MM.1S (cell line): ENCODE measurements around the gene PTPRJ.

Experiments
- DNase-seq: peaks from one replicate; pipeline ENCODE4 v3.0.0-alpha.2; 2015
- H2AFZ ChIP-seq: fragments of 300-600 bp; sonication (generic); 2 replicates; pipeline ENCODE4 v1.6.0; 2016; ENCODE audit warnings: antibody characterized with exemption, low read length
- H3F3A ChIP-seq: fragments of 300-600 bp; sonication (generic); 2 replicates; pipeline ENCODE4 v1.6.1; 2016; ENCODE audit warnings: mild to moderate bottlenecking, antibody characterized with exemption, low read length, moderate library complexity, mixed read lengths; ENCODE audit not compliant: insufficient read depth
- H3K27ac ChIP-seq: fragments of 300-600 bp; sonication (generic); 2 replicates; pipeline ENCODE4 v1.5.1; 2016; ENCODE audit warnings: mild to moderate bottlenecking, low read length
- H3K27me3 ChIP-seq: fragments of 300-600 bp; sonication (generic); replicated peaks from 2 replicates; pipeline ENCODE4 v1.6.0; 2016; ENCODE audit warnings: low read length; ENCODE audit not compliant: insufficient read depth
- H3K36me3 ChIP-seq: fragments of 300-600 bp; sonication (generic); replicated peaks from 2 replicates; pipeline ENCODE4 v1.6.1; 2016; ENCODE audit warnings: mild to moderate bottlenecking, low read length, mixed read lengths; ENCODE audit not compliant: insufficient read depth
- H3K4me1 ChIP-seq: fragments of 300-600 bp; sonication (generic); 2 replicates; pipeline ENCODE4 v1.6.1; 2016; ENCODE audit warnings: low read length, mixed read lengths
- H3K4me2 ChIP-seq: fragments of 300-600 bp; sonication (generic); 2 replicates; pipeline ENCODE4 v1.6.0; 2016; ENCODE audit warnings: low read depth, low read length
- H3K4me3 ChIP-seq: fragments of 300-600 bp; sonication (generic); 2 replicates; pipeline ENCODE4 v1.5.1; 2016; ENCODE audit warnings: low read length, mixed read lengths
- H3K79me2 ChIP-seq: fragments of 300-600 bp; sonication (generic); 2 replicates; pipeline ENCODE4 v1.6.1; 2016; ENCODE audit warnings: mixed run types, low read length, mixed read lengths
- H3K9ac ChIP-seq: fragments of 300-600 bp; sonication (generic); 2 replicates; pipeline ENCODE4 v1.6.1; 2016; ENCODE audit warnings: low read length, mixed read lengths
- H3K9me2 ChIP-seq: fragments of 300-600 bp; sonication (generic); replicated peaks from 2 replicates; pipeline ENCODE4 v1.6.1; 2016; ENCODE audit warnings: mild to moderate bottlenecking, low read length, mixed read lengths; ENCODE audit not compliant: insufficient read depth
- H3K9me3 ChIP-seq: fragments of 300-600 bp; sonication (generic); replicated peaks from 2 replicates; pipeline ENCODE4 v1.6.1; 2016; ENCODE audit warnings: mild to moderate bottlenecking, low read length, mixed read lengths; ENCODE audit not compliant: insufficient read depth
- H4K20me1 ChIP-seq: fragments of 300-600 bp; sonication (generic); 2 replicates; pipeline ENCODE4 v1.6.1; 2016; ENCODE audit warnings: mild to moderate bottlenecking, low read length, moderate library complexity, mixed read lengths; ENCODE audit not compliant: insufficient read depth
- CTCF ChIP-seq: fragments of 300-600 bp; sonication (generic); IDR thresholded peaks from 2 replicates; pipeline ENCODE4 v1.5.1; 2016; ENCODE audit warnings: antibody characterized with exemption, low read length, mixed read lengths
- EZH2 ChIP-seq: fragments of 300-600 bp; sonication (generic); optimal IDR thresholded peaks from 2 replicates; pipeline ENCODE3; 2017; ENCODE audit warnings: low read depth, mild to moderate bottlenecking, antibody characterized with exemption, low read length, mixed read lengths
- EZH2phosphoT487 ChIP-seq: fragments of 300-600 bp; sonication (generic); IDR thresholded peaks from 2 replicates; pipeline ENCODE4 v1.6.1; 2018; ENCODE audit warnings: antibody characterized with exemption, low read length

PTPRJ gene

GRCh38 chr11:48193876-48194275 is 213.5 kb downstream of the PTPRJ start:
- Histone ChIP-seq H3F3A (no peaks in the 10 kb centered on the region), H3K4me1 (no peaks in the 10 kb centered on the region), H3K9me2 (no peaks in the 10 kb centered on the region), H3K9me3 (no peaks in the 10 kb centered on the region), H3K79me2 (no peaks in the 10 kb centered on the region), H2AFZ (no peak overlapping the region), H3K27ac (no peak overlapping the region), H3K9ac (no peak overlapping the region), H4K20me1 (no peaks in the 10 kb centered on the region), H3K4me2 (no peak overlapping the region), H3K4me3 (no peak overlapping the region), H3K36me3 (no peaks in the 10 kb centered on the region), H3K27me3 (no peaks in the 10 kb centered on the region)
- TF ChIP-seq EZH2 (no peak), CTCF (no peak), EZH2phosphoT487 (no peak)
- no peak for DNase-seq

GRCh38 chr11:48207881-48208280 is 227.5 kb downstream of the PTPRJ start:
- H3K9ac ChIP-seq, result no peak overlapping the region
- no peaks in the 10 kb centered on the region for H3K9me2 ChIP-seq
- H3K27ac ChIP-seq, result no peak overlapping the region
- no peak for DNase-seq
- H2AFZ ChIP-seq, result no peak overlapping the region
- no peaks in the 10 kb centered on the region for H3K4me1 ChIP-seq
- H3F3A ChIP-seq, result no peaks in the 10 kb centered on the region
- no peaks in the 10 kb centered on the region for H4K20me1 ChIP-seq
- H3K79me2 ChIP-seq, result no peaks in the 10 kb centered on the region
- no peak overlapping the region for H3K4me2 ChIP-seq
- no peak overlapping the region for H3K4me3 ChIP-seq
- TF ChIP-seq EZH2phosphoT487, result no peak
- TF ChIP-seq CTCF, result no peak
- no peak for TF ChIP-seq EZH2
- H3K9me3 ChIP-seq, result no peaks in the 10 kb centered on the region
- H3K36me3 ChIP-seq, result no peaks in the 10 kb centered on the region
- no peaks in the 10 kb centered on the region for H3K27me3 ChIP-seq

GRCh38 chr11:48210052-48210451 is 229.7 kb downstream of the PTPRJ start:
- DNase-seq, result no peak
- Histone ChIP-seq H3K4me2 (no peak overlapping the region), H3K4me3 (no peak overlapping the region), H3K36me3 (no peaks in the 10 kb centered on the region), H4K20me1 (no peaks in the 10 kb centered on the region), H3K9me2 (no peaks in the 10 kb centered on the region), H3K79me2 (no peaks in the 10 kb centered on the region), H3K27me3 (no peaks in the 10 kb centered on the region), H3K4me1 (no peaks in the 10 kb centered on the region), H3F3A (no peaks in the 10 kb centered on the region), H3K9me3 (no peaks in the 10 kb centered on the region), H3K27ac (no peak overlapping the region), H3K9ac (no peak overlapping the region), H2AFZ (no peak overlapping the region)
- no peak for TF ChIP-seq EZH2
- TF ChIP-seq EZH2phosphoT487, result no peak
- TF ChIP-seq CTCF, result no peak
